ENCODE results near the gene TSPOAP1.

The TSPOAP1 gene

GRCh38 chr17:58316260-58316960 lies 12.2 kb downstream of the TSPOAP1 start:
- DNase-seq, result no peak

- DNase-seq, result no peak
These were observed 12.8 kb downstream of the TSPOAP1 start for GRCh38 chr17:58315750-58316149.

- DNase-seq, result no peak
These were observed 13.3 kb downstream of the TSPOAP1 start for GRCh38 chr17:58315281-58315711.

GRCh38 chr17:58314706-58315015 lies 13.9 kb downstream of the TSPOAP1 start:
- no peak for DNase-seq

- no peak for DNase-seq
These were observed 14.5 kb downstream of the TSPOAP1 start for GRCh38 chr17:58313815-58314705.

- no peak for DNase-seq
These were observed 15.8 kb downstream of the TSPOAP1 start for GRCh38 chr17:58312829-58313228.

GRCh38 chr17:58312021-58312630 lies 16.5 kb downstream of the TSPOAP1 start:
- no peak for DNase-seq

- no peak for DNase-seq
These were observed 17.1 kb downstream of the TSPOAP1 start for GRCh38 chr17:58311429-58311894.

GRCh38 chr17:58310511-58311428 lies 17.8 kb downstream of the TSPOAP1 start:
- no peak for DNase-seq

- no peak for DNase-seq
These were observed 18.7 kb downstream of the TSPOAP1 start for GRCh38 chr17:58309918-58310259.

- no peak for DNase-seq
These were observed 19.3 kb downstream of the TSPOAP1 start for GRCh38 chr17:58308985-58309917.

GRCh38 chr17:58308173-58308984 lies 20.2 kb downstream of the TSPOAP1 start:
- no peak for DNase-seq

- no peak for DNase-seq
These were observed 21.0 kb downstream of the TSPOAP1 start for GRCh38 chr17:58307468-58308172.

- DNase-seq, result no peak
These were observed 22.3 kb downstream of the TSPOAP1 start for GRCh38 chr17:58306131-58306951.

GRCh38 chr17:58305626-58306025 lies 23.0 kb downstream of the TSPOAP1 start:
- no peak for DNase-seq

- DNase-seq, result no peak
These were observed 23.7 kb downstream of the TSPOAP1 start for GRCh38 chr17:58304750-58305486.

GRCh38 chr17:58303971-58304749 lies 24.4 kb downstream of the TSPOAP1 start:
- DNase-seq, result peak; percentile 16

Measured in NCI-H187 treated with DMSO at 0.1 percent for 48 hours (cell line).